Measurements from ENCODE around the gene SELP. TPM values are rescaled to one million over a fixed set of nuclear protein-coding genes. Genes with fewer than 3 reads are reported as not detected.

SELP gene
- total and polyA plus RNA-seq, 2 of the 13 experiments (the other 11 are each of a cell fraction or from before 2014, with no cell fraction given), result 0.11 TPM; not detected in 1

GRCh38 chr1:169568497-169568896, 61.4 kb downstream of the SELP start (continued):
- TF ChIP-seq POGZ (CRISPR knock-in tag; IDR thresholded peaks at IDR 0.05), result no peak
- TF ChIP-seq MED1 (CRISPR knock-in tag; IDR thresholded peaks at IDR 0.05), result peak; percentile 72; the same call in 1 of the 2 replicates
- no peak for TF ChIP-seq ZNF484 (CRISPR knock-in tag; IDR thresholded peaks at IDR 0.05; ENCODE audit: borderline replicate concordance, low read depth)
- TF ChIP-seq TCF7 (IDR thresholded peaks at IDR 0.05; ENCODE audit: low read depth), result peak; percentile 55; the same call in 1 of the 2 replicates
- peak; percentile 38; the same call in 1 of the 2 replicates for TF ChIP-seq RXRB (CRISPR knock-in tag; IDR thresholded peaks at IDR 0.05; ENCODE audit: borderline replicate concordance)
- TF ChIP-seq ZBTB34 (CRISPR knock-in tag; IDR thresholded peaks at IDR 0.05), result no peak
- TF ChIP-seq U2AF1 (optimal IDR thresholded peaks at IDR 0.05; ENCODE audit: low read depth, low read length), result no peak
- no peak for TF ChIP-seq ARNT (IDR thresholded peaks at IDR 0.05)
- peak; percentile 55; the same call in 1 of the 2 replicates for TF ChIP-seq NFIC (IDR thresholded peaks at IDR 0.05; ENCODE audit: low read length)
- TF ChIP-seq HDAC2 (CRISPR knock-in tag; IDR thresholded peaks at IDR 0.05), result 0 out of 2 replicates have a peak, but pooled peaks have one; percentile 34
- TF ChIP-seq RCOR2 (CRISPR knock-in tag; IDR thresholded peaks at IDR 0.05), result 0 out of 2 replicates have a peak, but pooled peaks have one; percentile 21
- no peak for TF ChIP-seq BRF2 (CRISPR knock-in tag; IDR thresholded peaks at IDR 0.05)
- peak; percentile 12; the same call in 1 of the 2 replicates for TF ChIP-seq SALL1 (CRISPR knock-in tag; IDR thresholded peaks at IDR 0.05)
- peak; percentile 26; the same call in 1 of the 2 replicates for TF ChIP-seq IRF2 (CRISPR knock-in tag; IDR thresholded peaks at IDR 0.05)
- TF ChIP-seq, protein P1, sequence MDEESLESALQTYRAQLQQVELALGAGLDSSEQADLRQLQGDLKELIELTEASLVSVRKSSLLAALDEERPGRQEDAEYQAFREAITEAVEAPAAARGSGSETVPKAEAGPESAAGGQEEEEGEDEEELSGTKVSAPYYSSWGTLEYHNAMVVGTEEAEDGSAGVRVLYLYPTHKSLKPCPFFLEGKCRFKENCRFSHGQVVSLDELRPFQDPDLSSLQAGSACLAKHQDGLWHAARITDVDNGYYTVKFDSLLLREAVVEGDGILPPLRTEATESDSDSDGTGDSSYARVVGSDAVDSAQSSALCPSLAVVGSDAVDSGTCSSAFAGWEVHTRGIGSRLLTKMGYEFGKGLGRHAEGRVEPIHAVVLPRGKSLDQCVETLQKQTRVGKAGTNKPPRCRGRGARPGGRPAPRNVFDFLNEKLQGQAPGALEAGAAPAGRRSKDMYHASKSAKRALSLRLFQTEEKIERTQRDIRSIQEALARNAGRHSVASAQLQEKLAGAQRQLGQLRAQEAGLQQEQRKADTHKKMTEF (CRISPR knock-in tag; IDR thresholded peaks at IDR 0.05), result peak; percentile 26; the same call in 1 of the 2 replicates
- TF ChIP-seq SOX6 (IDR thresholded peaks at IDR 0.05), result no peak
- TF ChIP-seq SOX6 (CRISPR knock-in tag; IDR thresholded peaks at IDR 0.05), result peak; percentile 35; the same call in 1 of the 2 replicates
- TF ChIP-seq HMG20A (CRISPR knock-in tag; IDR thresholded peaks at IDR 0.05; ENCODE audit: borderline replicate concordance), result peak; percentile 56; the same call in 1 of the 2 replicates
- TF ChIP-seq CREM (IDR thresholded peaks at IDR 0.05), result peak; percentile 52
- TF ChIP-seq CREM (CRISPR knock-in tag; IDR thresholded peaks at IDR 0.05), result no peak
- TF ChIP-seq ELF3 (CRISPR knock-in tag; IDR thresholded peaks at IDR 0.05), result 0 out of 2 replicates have a peak, but pooled peaks have one; percentile 70
- 0 out of 2 replicates have a peak, but pooled peaks have one; percentile 25 for TF ChIP-seq BCL6 (CRISPR knock-in tag; IDR thresholded peaks at IDR 0.05)
- no peak for TF ChIP-seq FOXA1 (IDR thresholded peaks at IDR 0.05)
- TF ChIP-seq FOXA1 (CRISPR knock-in tag; IDR thresholded peaks at IDR 0.05), result peak; percentile 34; the same call in 1 of the 2 replicates
- TF ChIP-seq HNF4A (CRISPR knock-in tag; IDR thresholded peaks at IDR 0.05), result peak; percentile 28; the same call in 1 of the 2 replicates
- TF ChIP-seq HNF4G (IDR thresholded peaks at IDR 0.05; ENCODE audit: borderline replicate concordance, low read depth, low read length), result no peak
- TF ChIP-seq HNF4G (CRISPR knock-in tag; IDR thresholded peaks at IDR 0.05; ENCODE audit: borderline replicate concordance, low read depth), result no peak
- TF ChIP-seq ISL2 (CRISPR knock-in tag; IDR thresholded peaks at IDR 0.05), result peak; percentile 71; the same call in 1 of the 2 replicates
- TF ChIP-seq NCOA2 (CRISPR knock-in tag; IDR thresholded peaks at IDR 0.05), result peak; percentile 75
- no peak for TF ChIP-seq SRSF9 (IDR thresholded peaks at IDR 0.05; ENCODE audit: borderline replicate concordance, insufficient read depth, low read depth, low read length, poor library complexity, severe bottlenecking)
- no peak for TF ChIP-seq ZFP62 (CRISPR knock-in tag; IDR thresholded peaks at IDR 0.05)
- TF ChIP-seq ERF (CRISPR knock-in tag; IDR thresholded peaks at IDR 0.05), result 0 out of 2 replicates have a peak, but pooled peaks have one; percentile 20

All from HepG2 (cell line).